ENCODE measurements around the gene CCDC188.

Gene CCDC188

GRCh38 chr22:20132686-20133246 lies 18.1 kb downstream of the CCDC188 start:
- DNase-seq (ENCODE audit: low spot score) = no peak

GRCh38 chr22:20131859-20132685 lies 18.8 kb downstream of the CCDC188 start:
- no peak for DNase-seq (ENCODE audit: low spot score)

- no peak for DNase-seq (ENCODE audit: low spot score)
These were observed 19.3 kb downstream of the CCDC188 start, which contains the start of gene ZDHHC8 for GRCh38 chr22:20131597-20131858. Gene ZDHHC8 (plus strand): TSS chr22:20131804. CDS start chr22:20131948, 144 bp downstream.

DNA sequence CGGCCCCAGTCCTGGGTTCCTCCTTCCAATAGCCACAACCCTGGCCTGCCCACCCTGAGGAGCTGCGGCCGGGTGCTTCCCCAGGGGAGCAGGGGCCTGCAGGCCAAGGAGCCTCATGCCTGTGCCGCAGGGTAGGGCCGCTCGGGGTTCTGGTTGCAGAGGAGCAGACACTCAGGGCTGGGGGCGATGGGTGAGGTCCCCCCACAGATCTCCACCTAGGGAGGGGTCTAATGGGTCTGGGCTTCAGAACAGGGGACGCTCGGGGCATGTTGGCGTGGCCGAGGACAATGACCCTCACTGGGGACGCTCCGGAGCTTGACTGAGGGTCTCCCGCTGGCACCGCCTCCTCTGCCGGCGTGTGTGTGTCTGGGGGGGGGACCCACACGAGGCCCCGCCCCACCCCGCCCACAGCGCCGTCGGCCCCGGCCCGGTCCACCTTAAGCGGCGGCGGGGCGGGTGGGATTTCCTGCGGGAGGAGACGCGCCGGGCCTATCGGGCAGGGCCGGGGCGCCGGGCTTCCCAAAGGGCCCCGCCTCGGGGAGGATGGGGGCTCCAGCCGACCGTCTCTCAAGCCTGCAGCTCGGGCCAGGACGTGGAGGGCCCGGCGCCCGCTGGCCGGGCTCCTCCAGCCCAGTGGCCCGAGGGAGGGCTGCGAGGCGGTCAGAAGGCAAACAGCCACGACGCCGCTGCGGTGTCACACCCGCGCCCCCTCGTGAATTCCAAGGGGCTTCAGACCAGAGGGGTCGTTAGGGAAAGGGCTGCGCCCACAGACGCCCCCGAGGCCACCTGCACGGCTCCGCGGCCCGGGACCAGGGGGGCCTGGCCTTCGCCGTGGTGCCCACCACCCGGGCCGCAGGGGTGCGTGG lies 19.9 kb downstream of the CCDC188 start:
- peak; percentile 88 for DNase-seq (ENCODE audit: low spot score)

DNA sequence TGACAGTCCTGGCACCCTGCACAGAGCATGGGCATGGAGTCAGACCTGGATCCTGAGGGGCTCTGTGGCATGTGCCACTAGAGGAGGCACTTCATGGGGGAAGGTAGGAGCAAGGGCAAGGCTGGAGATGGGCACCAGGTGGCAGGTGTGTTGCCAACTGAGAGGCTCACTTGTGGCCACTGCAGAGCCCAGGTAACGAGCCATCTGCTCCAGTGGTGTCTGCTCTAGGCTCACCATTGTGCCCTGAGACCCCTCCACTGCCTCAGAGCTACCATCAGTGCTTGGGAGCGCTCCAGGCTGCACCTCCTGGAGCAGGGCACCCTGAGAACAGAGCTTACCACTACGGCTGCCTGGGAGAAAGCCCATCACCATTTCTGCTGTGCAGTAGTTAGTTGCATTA lies 20.5 kb downstream of the CCDC188 start:
- no peak for DNase-seq (ENCODE audit: low spot score)

GRCh38 chr22:20129747-20130014 lies 21.2 kb downstream of the CCDC188 start:
- DNase-seq (ENCODE audit: low spot score) = no peak

- no peak for DNase-seq (ENCODE audit: low spot score)
These were observed 21.7 kb downstream of the CCDC188 start for GRCh38 chr22:20128902-20129746.

GRCh38 chr22:20128619-20128901 lies 22.3 kb downstream of the CCDC188 start:
- no peak for DNase-seq (ENCODE audit: low spot score)

GRCh38 chr22:20127869-20128618 lies 22.8 kb downstream of the CCDC188 start:
- DNase-seq (ENCODE audit: low spot score) = no peak

DNA sequence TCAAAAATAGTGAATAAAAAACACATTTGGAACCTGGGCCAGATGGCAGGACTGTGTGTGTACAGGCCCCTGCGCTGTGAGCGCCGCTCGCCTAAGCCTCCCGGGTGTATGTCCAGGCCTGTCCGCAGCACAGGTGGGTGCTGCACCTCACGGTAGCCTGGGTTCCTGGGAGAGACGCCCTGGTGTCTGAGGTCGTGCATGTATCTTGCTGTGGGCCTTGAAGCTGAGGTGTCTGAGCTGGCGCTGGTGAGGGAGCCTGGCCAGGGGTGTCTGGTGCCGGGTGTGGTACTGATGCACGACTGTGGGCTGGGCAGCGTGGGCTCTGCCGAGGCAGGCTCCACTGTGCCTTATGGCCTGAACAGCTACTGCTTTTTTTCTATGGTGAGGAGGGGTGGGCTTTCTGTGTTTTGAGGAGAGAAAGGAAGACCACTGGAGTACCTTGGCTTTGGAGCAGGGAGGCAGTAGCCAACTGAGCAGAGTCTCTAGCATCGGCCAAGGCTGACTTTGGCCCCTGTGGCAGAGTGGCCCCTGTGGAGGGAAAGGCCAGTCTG lies 23.5 kb downstream of the CCDC188 start:
- DNase-seq (ENCODE audit: low spot score) = no peak

- no peak for DNase-seq (ENCODE audit: low spot score)
These were observed 24.4 kb downstream of the CCDC188 start for GRCh38 chr22:20126284-20127029.

DNA sequence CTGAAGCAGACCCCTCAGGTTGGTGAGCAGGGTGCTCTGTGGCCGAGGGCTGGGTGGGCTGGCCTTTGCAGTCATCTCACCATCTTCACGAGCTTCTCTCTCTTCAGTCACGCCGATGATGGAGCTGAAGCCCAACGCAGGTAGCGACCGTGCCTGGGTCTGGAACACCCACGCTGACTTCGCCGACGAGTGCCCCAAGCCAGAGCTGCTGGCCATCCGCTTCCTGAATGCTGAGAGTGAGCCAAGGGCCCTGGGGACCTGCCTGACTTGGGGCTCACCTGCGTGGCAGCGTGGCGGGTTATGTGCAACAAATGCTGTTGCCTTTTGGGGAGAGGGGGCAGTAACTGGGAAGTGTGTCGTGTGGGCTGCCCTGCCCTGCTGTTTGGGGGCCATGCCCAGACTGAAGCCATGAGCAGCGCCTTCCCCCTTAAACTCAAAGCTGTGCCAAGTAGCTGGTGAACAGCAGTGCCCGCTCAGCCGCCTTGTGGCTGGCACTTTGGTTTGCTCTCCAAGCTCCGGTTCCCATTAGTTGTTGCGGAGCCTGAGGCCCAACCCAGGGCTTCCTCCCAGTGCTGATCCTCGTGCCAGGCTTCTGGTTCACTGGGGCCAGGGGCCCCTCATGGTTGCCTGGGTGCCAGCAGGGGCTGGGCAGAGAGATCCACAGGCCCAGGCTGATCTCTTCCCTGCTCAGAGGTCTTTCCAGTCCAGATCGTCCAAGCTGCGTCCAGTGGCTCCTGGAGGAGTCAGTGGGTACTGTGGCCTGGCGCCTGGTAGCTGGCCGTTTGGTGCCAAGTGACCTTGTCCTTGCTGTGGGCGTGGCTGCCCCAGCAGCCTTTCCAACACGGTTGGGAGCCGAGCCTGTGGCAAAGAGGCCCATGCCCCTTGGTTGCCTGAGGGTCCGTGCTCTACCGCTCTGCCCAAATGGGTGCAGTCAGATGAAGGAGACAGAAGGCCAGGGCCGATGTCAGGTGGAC lies 25.4 kb downstream of the CCDC188 start:
- DNase-seq (ENCODE audit: low spot score) = no peak

- DNase-seq (ENCODE audit: low spot score) = no peak
These were observed 26.6 kb downstream of the CCDC188 start for GRCh38 chr22:20124083-20124787.

DNA sequence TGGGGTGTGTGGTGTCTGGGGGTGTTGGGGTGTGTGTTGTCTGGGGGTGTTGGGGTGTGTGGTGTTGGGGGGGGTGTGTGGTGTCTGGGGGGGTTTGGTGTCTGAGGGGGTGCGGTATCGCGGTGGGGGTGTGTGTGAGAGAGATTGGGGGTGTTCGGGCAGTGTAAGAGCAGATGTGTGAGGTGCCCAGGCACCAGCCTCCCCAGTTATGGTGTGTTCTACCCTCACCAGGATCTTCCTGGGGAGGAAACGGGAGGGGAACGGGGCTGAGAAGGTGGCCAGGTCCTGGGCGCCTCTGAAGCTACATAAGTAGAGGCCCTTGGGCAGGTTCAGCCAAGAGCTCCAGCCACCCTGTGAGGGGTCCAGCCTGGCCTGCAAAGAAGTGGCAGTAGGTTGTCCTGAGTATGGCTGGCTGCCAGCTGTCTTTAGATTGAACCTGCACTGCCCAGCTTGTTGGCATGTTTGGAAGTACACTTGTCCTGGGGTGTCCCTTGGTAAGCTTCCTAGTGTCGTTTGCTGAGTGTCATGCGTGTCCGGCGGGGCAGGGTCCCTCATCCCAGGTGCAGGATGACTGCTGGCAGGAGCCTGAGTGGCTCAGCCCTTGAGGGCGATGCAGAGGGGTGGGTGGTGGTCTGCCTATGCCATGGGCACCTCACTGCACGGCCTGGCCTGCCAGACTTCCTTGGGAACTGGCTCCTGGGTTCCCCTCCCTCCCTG lies 27.3 kb downstream of the CCDC188 start:
- no peak for DNase-seq (ENCODE audit: low spot score)

DNA sequence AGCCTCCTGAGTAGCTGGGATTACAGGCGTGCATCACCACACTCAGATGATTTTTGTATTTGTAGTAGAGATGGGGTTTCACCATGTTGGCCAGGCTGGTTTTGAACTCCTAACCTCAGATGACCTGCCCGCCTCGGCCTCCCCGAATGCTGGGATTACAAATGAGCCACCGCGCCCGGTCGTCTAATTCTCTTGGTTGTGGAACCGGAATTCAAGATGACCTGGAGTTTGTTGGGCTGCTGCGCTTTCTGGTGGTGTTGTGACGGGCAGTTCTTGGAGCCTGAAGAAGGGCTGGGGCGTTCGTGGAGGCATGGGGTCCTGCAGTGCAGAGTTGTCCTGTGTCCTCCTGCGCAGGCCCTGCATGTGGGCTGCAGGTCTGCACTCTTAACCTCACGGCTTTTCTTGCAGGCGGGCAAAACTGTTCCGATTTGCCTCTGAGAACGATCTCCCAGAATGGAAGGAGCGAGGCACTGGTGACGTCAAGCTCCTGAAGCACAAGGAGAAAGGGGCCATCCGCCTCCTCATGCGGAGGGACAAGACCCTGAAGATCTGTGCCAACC lies 28.9 kb downstream of the CCDC188 start:
- no peak for DNase-seq (ENCODE audit: low spot score)

GRCh38 chr22:20118300-20119020 lies 32.4 kb downstream of the CCDC188 start:
- no peak for DNase-seq (ENCODE audit: low spot score)

DNA sequence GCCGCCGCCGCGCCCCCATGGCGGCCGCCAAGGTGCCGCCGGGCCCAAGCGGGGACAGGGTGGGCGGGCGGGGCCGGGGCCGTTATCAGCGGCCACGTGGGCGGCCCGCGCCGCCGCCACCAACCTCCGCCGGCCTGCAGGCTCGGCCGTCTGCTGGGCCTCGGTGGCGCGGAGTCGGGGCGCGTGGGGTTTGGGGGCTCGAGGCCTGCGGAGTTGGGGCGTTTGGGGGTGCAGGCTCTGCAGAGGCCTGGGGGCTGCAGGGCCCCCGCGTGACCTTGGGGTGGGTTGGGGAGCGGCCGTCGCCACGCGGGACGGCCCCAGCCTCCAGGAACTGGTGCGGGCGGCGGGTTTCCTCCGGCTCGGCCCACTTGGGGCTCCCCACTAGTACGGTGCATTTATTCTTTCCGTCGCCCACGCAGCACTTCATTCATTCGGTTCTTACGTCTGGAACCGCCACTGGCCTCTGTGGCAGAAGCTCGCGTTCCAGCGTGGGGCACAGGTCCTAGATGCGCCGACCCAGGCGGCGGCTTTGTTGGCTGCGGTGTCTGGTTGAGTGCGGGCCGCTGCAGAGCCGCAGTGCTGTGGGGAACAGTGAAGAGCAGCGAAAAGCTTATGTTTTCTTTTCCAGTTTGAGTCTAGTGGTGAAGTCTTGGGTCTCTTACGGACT lies 33.1 kb downstream of the CCDC188 start:
- no peak for DNase-seq (ENCODE audit: low spot score)

Data from left forelimb (tissue), 1 donor.